GM18868 (cell line): ENCODE results near the gene CDH13.

ENCODE experiments used
- ATAC-seq: cut with Tn5 transposase; IDR thresholded peaks from one replicate; pipeline ENCODE4 v1.9.1; 2021; ENCODE audit warnings: mild to moderate bottlenecking, moderate library complexity; ENCODE audit not compliant: unreplicated experiment

CDH13 gene

GRCh38 chr16:83623091-83623730 is 996.4 kb downstream of the CDH13 start:
- ATAC-seq, result no peak

DNA sequence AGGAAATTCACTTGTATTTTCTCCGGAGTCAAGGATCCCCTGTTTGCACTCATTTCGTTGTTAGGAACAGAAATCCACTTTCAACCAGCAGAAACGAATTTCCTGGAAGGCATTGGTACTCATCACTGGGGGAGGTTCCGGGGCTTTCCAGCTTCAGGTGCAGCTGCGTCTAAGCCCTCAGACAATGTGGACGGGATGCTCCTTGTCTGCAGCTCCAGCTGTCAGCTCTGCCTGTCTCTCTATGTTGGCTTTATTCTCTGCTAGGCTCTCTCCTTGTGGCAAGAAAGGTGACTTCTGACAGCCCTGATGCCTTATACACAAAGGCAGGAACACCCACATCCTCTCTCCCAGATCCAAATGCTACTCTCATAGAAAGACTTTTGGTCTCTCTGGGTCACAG is 997.1 kb downstream of the CDH13 start:
- ATAC-seq, result no peak

DNA sequence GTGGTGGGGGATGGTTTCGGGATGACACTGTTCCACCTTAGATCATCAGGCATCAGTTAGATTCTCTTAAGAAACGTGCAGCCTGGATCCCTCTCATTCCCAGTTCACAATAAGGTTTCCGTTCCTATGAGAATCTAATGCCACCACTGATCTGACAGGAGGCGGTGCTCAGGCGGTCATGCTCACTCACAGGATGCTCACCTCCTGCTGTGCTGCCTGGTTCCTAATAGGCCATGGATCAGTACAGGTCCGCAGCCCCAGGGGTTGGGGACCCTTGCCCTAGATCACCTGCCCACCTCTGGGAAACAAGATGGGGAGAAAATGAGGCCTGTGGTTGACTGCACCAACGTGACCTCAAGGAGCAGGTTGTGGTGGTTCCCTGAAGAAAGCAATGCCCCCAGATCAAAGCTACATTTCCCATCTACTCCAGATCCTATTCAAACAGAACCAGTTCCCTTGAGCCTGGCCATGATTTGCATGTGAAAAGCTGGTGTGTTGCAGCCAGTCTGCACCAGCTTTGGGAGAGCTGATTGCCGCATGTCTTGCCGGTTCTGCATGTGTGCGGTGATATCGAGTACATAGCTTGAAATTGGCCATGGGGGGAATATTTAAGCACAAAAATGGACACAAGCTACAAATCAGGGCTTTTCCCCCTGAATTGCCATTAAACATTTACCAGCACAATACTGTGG is 997.8 kb downstream of the CDH13 start:
- no peak for ATAC-seq

DNA sequence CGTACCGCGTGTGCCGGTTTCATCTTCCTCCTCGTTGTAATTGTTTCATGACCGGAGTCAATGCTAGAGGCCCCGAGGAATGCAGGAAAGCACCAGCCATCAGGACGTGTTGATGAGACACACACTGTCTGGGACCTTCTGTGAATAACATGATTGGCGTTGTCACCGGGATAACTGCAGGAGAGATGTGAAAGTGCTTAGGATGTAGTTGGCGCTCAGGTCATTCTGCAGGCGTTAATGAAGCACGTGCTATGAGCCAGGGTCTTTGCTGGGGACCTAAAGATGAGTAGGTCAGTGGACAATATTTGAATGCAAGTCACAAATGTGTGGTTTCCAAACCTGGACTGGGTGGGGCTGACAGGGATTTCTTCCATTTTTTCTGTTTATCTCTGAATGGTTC is 999.4 kb downstream of the CDH13 start:
- ATAC-seq, result no peak

GRCh38 chr16:83626676-83627075 is 999.9 kb downstream of the CDH13 start:
- ATAC-seq, result no peak

- ATAC-seq, result no peak
Measured at GRCh38 chr16:83627996-83628395, 1001.2 kb downstream of the CDH13 start.

DNA sequence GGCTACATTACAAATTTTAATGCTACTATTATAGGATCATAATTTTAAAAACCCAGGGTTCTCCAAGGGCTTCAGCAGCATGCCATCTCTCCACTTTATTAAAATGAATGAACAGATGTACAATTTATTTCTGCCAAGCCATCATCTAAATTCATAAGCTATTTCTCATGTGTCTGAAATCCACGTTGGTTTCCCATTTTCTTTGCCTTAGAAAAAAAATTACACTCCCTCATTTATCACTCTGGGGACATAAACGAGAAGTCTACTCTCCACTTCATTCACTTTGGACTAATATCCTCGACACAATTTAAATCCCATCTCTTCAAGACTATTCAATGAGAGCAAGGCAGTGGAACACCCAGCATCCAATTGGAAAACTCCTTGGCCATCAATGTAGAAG is 1002.7 kb downstream of the CDH13 start:
- ATAC-seq, result no peak

GRCh38 chr16:83629836-83630235 is 1003.1 kb downstream of the CDH13 start:
- ATAC-seq, result no peak

DNA sequence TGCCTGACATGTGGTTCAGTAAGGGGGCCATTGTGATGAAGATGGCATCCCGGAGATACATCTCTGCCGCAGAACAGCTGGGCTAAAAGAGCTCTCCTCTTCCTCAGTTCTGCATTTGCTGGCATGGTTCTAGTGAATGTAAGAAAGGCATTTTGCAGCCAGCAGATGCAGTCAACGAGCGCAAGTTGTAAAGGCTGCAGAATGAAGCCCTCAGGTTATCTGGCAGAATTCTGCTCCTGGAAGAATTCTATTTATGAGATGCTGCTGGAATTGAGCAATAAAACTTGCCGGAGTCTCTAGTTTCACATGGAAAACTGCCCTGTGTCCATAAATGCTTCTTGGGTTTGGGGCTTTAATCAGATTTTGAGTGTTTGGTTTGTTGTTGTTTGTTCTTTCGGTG is 1004.2 kb downstream of the CDH13 start:
- ATAC-seq, result no peak

- ATAC-seq, result no peak
Measured at GRCh38 chr16:83633286-83633685, 1006.5 kb downstream of the CDH13 start.

- ATAC-seq, result no peak
Measured at GRCh38 chr16:83648347-83648746, 1021.6 kb downstream of the CDH13 start.

GRCh38 chr16:83651871-83652270 is 1025.1 kb downstream of the CDH13 start:
- no peak for ATAC-seq

DNA sequence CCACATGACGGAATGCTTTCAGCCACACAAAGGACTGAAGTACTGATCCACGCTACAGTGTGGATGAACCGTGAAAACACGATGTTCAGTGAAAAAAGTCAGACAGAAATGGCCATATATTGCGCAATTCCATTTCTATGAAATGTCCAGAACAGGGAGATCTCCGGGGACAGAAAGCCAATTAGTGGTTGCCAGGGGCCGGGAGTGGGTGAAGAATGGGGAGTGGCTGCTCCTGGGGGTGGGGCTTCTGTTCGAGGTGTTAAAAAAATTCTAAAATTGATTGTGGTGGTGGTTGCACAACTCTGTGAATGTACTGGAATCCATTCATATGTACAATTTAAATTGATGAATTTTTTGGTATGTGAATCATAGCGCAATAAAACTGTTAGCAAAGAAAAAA is 1026.2 kb downstream of the CDH13 start:
- no peak for ATAC-seq

- no peak for ATAC-seq
Measured at GRCh38 chr16:83653785-83654184, 1027.0 kb downstream of the CDH13 start.

DNA sequence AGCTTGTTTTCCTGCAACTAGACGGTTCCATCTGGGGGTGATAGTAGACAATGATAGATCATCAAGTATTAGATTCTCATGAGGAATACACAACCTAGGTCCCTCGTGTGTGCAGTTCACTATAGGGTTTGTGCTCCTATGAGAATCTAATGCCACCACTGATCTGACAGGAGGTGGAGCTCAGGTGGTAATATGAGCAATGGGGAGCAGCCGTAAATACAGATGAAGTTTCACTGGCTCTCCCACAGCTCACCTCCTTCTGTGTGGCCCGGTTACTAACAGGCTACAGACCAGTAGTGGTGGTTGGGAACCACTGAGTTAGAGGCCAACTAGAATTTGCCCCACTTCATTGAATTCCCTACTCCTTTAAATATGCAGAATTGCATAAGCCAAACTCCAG is 1033.5 kb downstream of the CDH13 start:
- no peak for ATAC-seq

GRCh38 chr16:83661656-83662055 is 1034.9 kb downstream of the CDH13 start:
- ATAC-seq, result no peak

DNA sequence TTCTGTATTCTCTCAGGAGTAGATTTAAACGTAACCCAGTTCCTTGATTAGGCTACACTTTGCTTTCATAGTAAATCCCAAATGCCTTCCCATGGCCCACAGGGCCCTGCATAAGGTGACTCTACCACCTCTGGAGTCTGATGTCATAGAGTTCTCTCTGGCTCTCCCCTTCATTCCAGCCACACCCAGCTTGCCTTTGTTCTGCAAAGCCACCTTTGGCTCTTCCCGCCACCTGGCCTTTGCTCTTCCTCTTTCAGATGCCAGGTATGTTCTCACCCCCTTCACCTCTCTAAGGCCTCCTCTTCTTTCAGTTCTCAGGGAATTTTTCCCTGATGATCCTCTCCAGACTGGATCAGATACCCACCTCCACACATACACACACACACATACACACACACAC is 1039.7 kb downstream of the CDH13 start:
- no peak for ATAC-seq

- no peak for ATAC-seq
Measured at GRCh38 chr16:83669456-83669855, 1042.7 kb downstream of the CDH13 start.

DNA sequence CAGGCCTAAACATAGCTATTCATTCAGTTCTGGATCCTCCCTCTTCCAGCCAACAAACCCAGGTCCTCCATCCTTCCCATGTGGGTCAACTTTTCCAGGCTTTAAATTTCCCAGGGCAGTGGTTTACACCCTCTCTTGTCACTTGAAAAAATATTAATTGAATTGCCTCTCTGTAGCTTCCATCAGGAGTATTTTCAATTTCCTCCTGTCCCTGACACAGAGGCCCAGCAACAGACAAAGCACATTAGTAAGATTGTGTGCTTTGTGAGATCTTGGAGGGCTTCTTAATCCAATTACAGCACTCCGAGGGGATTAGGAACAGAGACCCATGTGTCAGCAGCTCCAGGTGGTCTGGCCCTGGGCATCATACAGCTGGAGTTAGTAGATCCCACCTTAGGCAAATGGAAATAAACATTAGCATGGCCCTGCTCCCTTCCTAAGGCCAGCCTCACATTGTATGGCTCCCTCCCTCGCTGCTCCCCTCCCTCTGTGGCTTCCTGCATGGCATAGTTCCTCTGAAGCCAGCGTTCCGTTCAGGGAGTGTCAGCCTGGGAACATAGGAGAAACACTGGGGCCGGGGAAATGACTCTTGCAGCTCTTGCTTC is 1048.3 kb downstream of the CDH13 start:
- no peak for ATAC-seq

DNA sequence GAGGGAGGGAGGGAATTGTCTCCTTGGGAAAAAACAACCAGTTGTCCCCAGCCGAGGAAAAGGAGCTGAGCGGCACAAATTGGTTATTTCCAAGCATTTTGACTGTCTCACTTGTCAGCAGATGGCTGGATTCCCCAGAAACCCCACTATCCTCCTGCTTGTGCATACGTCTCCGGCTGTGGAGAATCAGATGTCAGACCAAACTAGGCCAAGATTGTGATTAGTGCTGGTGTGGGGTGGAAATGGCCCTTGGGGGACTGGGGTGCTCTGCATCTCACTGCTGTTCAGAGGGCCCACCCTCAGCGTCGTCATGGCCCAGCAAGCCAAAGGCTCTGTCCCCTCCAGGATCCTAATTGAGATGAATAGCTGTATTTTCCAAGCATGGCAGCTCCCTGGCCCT is 1049.3 kb downstream of the CDH13 start:
- no peak for ATAC-seq

GRCh38 chr16:83680980-83681379 is 1054.2 kb downstream of the CDH13 start:
- ATAC-seq, result no peak

DNA sequence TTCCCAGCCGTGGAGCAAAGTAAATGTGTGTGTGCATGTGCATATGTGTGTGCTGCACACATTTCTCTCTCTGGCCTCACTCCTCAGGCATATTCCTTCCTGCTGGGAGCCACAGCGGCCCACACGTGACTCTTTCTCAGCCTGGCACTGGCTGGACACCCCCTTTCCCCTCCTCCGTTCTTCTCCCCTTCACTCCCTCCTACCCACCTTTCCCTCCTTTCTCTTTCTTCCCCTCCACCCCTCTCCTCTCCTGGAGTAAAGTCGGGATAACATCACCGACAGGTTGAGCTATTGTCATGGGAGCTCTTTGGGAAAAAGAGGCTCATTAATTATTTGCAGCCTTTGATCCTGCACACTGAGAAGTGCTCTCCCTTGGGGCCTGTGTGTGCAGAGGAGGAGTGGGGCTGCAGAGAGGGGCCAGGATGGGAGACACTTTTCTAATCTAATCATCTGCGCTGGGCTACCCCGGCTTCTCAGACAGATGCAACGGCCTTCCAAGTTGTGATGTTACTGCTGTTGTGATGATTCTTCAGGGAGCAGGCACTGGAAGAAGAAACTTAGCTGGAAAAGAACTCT is 1054.7 kb downstream of the CDH13 start:
- no peak for ATAC-seq
